Fibroblast of lung (primary cell): ENCODE results near the gene C1QTNF9B. TPM values are rescaled to one million over a fixed set of nuclear protein-coding genes. Genes with fewer than 3 reads are reported as not detected.
A peak's percentile ranks its signal among the peaks of the same experiment; 100 is the strongest.

Source experiments
- DNase-seq, 2 donors: peaks; one replicate each; pipeline versions ENCODE4 v3.0.0 to v3.0.0-alpha.2; 2010; ENCODE audit warnings: low read depth in 2 of 2
- H2AFZ ChIP-seq: 2 replicates; pipeline ENCODE4 v1.5.1; 2012; ENCODE audit warnings: low read length, control low read depth, inconsistent platforms
- H3K27ac ChIP-seq: 2 replicates; pipeline ENCODE4 v1.5.1; 2011; ENCODE audit warnings: low read length, control low read depth; ENCODE audit not compliant: insufficient read depth
- H3K27me3 ChIP-seq: 2 replicates; pipeline ENCODE4 v1.5.1; 2011; ENCODE audit warnings: mild to moderate bottlenecking, low read length; ENCODE audit not compliant: control insufficient read depth, insufficient read depth
- H3K36me3 ChIP-seq: 2 replicates; pipeline ENCODE4 v1.5.1; 2011; ENCODE audit warnings: low read length; ENCODE audit not compliant: control insufficient read depth, insufficient read depth
- H3K4me1 ChIP-seq: 2 replicates; pipeline ENCODE4 v1.5.1; 2011; ENCODE audit warnings: low read length; ENCODE audit not compliant: control insufficient read depth, insufficient read depth; ENCODE audit errors: extremely low read depth
- H3K4me2 ChIP-seq: 2 replicates; pipeline ENCODE4 v1.5.1; 2011; ENCODE audit warnings: low read length, control low read depth; ENCODE audit not compliant: insufficient read depth; ENCODE audit errors: extremely low read depth
- H3K4me3 ChIP-seq, 4 experiments: fragments of 200-600 bp in 1 of 4; sonication (generic) in 1 of 4; replicated peaks in 1 of 4; 2 replicates each; pipeline ENCODE4 v1.5.1; 2011 to 2016; ENCODE audit warnings: low read length in 4 of 4, low read depth in 3 of 4, mild to moderate bottlenecking in 3 of 4, control low read depth in 2 of 4, inconsistent platforms in 1 of 4, mixed read lengths in 1 of 4; ENCODE audit not compliant: insufficient read depth in 1 of 4; ENCODE audit errors: control extremely low read depth in 1 of 4
- H3K79me2 ChIP-seq: 2 replicates; pipeline ENCODE4 v1.5.1; 2012; ENCODE audit warnings: mild to moderate bottlenecking, low read length, inconsistent platforms; ENCODE audit not compliant: control insufficient read depth, insufficient read depth
- H3K9ac ChIP-seq: 2 replicates; pipeline ENCODE4 v1.5.1; 2011; ENCODE audit warnings: mild to moderate bottlenecking, low read length, control low read depth; ENCODE audit not compliant: insufficient read depth
- H3K9me3 ChIP-seq: 2 replicates; pipeline ENCODE4 v1.5.1; 2012; ENCODE audit warnings: low read depth, low read length; ENCODE audit not compliant: control insufficient read depth, insufficient read depth
- H4K20me1 ChIP-seq: 2 replicates; pipeline ENCODE4 v1.5.1; 2011; ENCODE audit warnings: low read length; ENCODE audit not compliant: control insufficient read depth, insufficient read depth; ENCODE audit errors: extremely low read depth
- CTCF ChIP-seq, 2 donors: IDR thresholded peaks in 1 of 2; conservative IDR thresholded peaks in 1 of 2; 1 replicate in 1 of 2; 2 replicates in 1 of 2; pipeline ENCODE4 v1.5.1; 2011 to 2012; ENCODE audit warnings: low read length in 2 of 2, control low read depth in 1 of 2, inconsistent platforms in 1 of 2, low read depth in 1 of 2, mild to moderate bottlenecking in 1 of 2
- EZH2 ChIP-seq: IDR thresholded peaks from 2 replicates; pipeline ENCODE4 v1.5.1; 2012; ENCODE audit warnings: low read length, control low read depth, mild to moderate bottlenecking; ENCODE audit errors: missing control alignments
- polyA plus RNA-seq, 2 donors: library from polyadenylated mRNA; depleted of rRNA in 1 of 2; stranded (reverse) in 1 of 2; unstranded in 1 of 2; fragments of >200 nt; gene quantifications; 2 replicates each; pipeline ENCODE4 v1.2.1, GENCODE V29; 2011 to 2012; ENCODE audit warnings: missing spikeins in 1 of 2
- total RNA-seq: library from RNA; depleted of rRNA; stranded (reverse); fragments of >200 nt; gene quantifications from 2 replicates; pipeline ENCODE4 v1.2.1, GENCODE V29; 2014

The C1QTNF9B gene
- total and polyA plus RNA-seq, 2 donors (not counting 1 experiment from before 2014, with no cell fraction given), result 0.83 to 1.1 TPM

- Histone ChIP-seq H3K9me3 (no peaks in the 10 kb centered on the region), H3K79me2 (no peaks in the 10 kb centered on the region), H4K20me1 (no peaks in the 10 kb centered on the region), H3K9ac (no peak overlapping the region), H2AFZ (no peak overlapping the region), H3K4me2 (no peak overlapping the region), H3K27me3 (no peaks in the 10 kb centered on the region), H3K4me3 (no peak overlapping the region), H3K36me3 (peaks cover 4% of the 10 kb centered on the region), H3K27ac (no peak overlapping the region), H3K4me1 (no peaks in the 10 kb centered on the region)
- TF ChIP-seq EZH2, result no peak
- DNase-seq, result no peak
Measured at GRCh38 chr13:23852351-23852750, 45.0 kb downstream of the C1QTNF9B start.

- TF ChIP-seq CTCF (conservative IDR thresholded peaks at IDR 0.05 in 1 of 2, IDR thresholded peaks at IDR 0.05 in 1 of 2; ENCODE audit: low read depth in 1 of 2, low read length in 2 of 2) (no peak), EZH2 (no peak)
- Histone ChIP-seq H3K4me2 (no peak overlapping the region), H3K27me3 (no peaks in the 10 kb centered on the region), H3K4me1 (no peaks in the 10 kb centered on the region), H3K27ac (no peak overlapping the region), H3K9me3 (no peaks in the 10 kb centered on the region), H3K36me3 (peaks cover 4% of the 10 kb centered on the region), H4K20me1 (no peaks in the 10 kb centered on the region), H3K9ac (no peak overlapping the region), H3K4me3 (no peak overlapping the region), H3K79me2 (no peaks in the 10 kb centered on the region), H2AFZ (no peak overlapping the region)
- peak; percentile 42 to 53 for DNase-seq
Measured at GRCh38 chr13:23851106-23851505, 46.2 kb downstream of the C1QTNF9B start.

DNA sequence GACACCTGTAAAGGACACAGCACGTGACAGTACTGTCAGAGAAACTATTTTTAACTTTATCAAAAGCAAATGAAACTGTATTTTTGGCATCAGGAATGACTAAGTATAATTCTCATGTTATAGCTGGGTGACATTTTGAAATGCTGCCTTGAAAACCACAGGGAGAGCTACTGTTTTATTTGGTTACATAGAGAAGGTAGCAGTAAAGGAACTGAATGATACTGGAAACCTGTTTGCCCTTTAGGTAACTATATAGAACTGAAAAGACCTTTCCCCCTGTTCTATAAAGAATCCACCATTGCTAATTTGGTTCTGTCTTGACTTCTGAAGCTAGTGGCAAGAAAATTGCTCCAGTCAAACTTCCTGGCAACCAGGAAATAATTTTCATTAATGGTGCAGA is 47.2 kb downstream of the C1QTNF9B start:
- H4K20me1 ChIP-seq, result no peaks in the 10 kb centered on the region
- no peaks in the 10 kb centered on the region for H3K4me1 ChIP-seq
- H3K36me3 ChIP-seq, result peaks cover 4% of the 10 kb centered on the region
- H3K79me2 ChIP-seq, result no peaks in the 10 kb centered on the region
- no peak overlapping the region for H3K27ac ChIP-seq
- no peak overlapping the region for H3K9ac ChIP-seq
- TF ChIP-seq CTCF (conservative IDR thresholded peaks at IDR 0.05 in 1 of 2, IDR thresholded peaks at IDR 0.05 in 1 of 2; ENCODE audit: low read depth in 1 of 2, low read length in 2 of 2) (no peak), EZH2 (no peak)
- DNase-seq, result no peak
- H3K27me3 ChIP-seq, result no peaks in the 10 kb centered on the region
- no peak overlapping the region for H3K4me2 ChIP-seq
- no peak overlapping the region for H2AFZ ChIP-seq
- no peaks in the 10 kb centered on the region for H3K9me3 ChIP-seq
- H3K4me3 ChIP-seq, result no peak overlapping the region
